GM19035 (cell line): ENCODE measurements around the gene PELI3.
"Not testable (repeated sequence)": the region's sequence is repeated elsewhere in the genome, so short reads cannot be mapped to it uniquely, and the experiment has no call there.

Experiments used
- ATAC-seq: cut with Tn5 transposase; IDR thresholded peaks from one replicate; pipeline ENCODE4 v1.9.1; 2021; ENCODE audit not compliant: unreplicated experiment

PELI3 gene, protein sequence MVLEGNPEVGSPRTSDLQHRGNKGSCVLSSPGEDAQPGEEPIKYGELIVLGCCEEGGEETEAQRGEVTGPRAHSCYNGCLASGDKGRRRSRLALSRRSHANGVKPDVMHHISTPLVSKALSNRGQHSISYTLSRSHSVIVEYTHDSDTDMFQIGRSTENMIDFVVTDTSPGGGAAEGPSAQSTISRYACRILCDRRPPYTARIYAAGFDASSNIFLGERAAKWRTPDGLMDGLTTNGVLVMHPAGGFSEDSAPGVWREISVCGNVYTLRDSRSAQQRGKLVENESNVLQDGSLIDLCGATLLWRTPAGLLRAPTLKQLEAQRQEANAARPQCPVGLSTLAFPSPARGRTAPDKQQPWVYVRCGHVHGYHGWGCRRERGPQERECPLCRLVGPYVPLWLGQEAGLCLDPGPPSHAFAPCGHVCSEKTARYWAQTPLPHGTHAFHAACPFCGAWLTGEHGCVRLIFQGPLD

DNA sequence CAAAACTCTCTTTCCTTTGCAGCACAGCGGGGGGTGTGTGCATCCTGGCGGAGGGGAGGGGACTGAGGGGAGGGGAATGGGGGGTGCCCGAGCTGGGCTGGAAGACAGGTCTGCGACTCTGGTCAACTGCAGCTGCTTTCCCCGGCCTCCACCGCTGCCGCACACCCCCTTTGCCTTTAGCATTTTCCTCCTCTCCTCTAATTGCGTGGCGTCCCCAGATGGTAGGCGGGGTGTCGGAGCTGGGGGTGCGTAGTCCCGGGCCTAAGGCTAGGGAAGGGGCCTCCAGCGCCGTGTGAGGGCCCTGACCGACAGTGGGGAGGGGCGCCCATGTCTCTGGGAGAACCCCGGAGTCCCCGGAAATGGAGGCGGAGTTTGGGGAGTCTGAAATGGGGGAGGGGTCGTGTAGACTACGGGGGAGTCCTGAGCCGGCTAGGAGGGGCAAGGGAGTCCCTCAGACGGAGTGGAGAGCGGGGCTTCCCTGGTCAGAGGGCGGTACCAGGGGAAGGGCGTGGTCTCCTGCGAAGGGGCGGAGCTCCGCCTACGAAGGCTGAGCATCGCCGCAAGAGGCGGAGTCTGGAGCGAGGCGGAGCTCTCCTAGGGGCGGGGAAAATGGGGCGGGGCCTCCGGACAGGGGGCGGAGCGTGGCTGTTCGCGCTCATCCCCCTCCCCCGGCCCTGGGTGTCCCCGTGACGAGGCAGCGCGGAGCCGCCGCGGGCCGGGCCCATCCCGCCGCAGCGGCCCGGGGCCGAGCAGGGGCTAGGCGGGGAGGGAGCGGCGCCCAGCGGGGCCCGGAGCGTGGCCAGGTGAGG, at the start of gene PELI3:
TSS of gene PELI3 (plus strand) at position 681 of the 809 bp plus-strand sequence. CDS start 1,224 bp downstream, outside the sequence.
- ATAC-seq = peak; percentile 84

DNA sequence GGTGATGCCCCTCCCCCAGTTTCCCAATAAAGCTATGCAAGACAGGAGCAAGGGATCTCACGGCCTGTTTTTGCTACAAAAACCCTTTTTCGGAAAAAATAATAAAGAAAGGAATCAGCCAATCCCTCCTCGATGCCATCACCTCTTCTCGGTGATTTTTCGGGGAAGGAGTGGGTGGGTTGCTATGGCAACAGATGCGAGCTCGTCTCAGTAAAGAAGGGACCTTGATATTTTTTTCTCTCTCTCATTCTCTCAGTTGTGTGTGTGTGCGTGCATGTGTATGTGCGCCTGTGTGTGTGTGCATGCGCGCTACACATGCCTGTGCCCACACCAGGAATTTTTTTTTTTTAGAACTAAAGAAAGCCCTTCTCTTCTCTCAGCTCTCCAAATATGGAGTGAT, 49.7 kb upstream of the PELI3 start:
- no peak for ATAC-seq

DNA sequence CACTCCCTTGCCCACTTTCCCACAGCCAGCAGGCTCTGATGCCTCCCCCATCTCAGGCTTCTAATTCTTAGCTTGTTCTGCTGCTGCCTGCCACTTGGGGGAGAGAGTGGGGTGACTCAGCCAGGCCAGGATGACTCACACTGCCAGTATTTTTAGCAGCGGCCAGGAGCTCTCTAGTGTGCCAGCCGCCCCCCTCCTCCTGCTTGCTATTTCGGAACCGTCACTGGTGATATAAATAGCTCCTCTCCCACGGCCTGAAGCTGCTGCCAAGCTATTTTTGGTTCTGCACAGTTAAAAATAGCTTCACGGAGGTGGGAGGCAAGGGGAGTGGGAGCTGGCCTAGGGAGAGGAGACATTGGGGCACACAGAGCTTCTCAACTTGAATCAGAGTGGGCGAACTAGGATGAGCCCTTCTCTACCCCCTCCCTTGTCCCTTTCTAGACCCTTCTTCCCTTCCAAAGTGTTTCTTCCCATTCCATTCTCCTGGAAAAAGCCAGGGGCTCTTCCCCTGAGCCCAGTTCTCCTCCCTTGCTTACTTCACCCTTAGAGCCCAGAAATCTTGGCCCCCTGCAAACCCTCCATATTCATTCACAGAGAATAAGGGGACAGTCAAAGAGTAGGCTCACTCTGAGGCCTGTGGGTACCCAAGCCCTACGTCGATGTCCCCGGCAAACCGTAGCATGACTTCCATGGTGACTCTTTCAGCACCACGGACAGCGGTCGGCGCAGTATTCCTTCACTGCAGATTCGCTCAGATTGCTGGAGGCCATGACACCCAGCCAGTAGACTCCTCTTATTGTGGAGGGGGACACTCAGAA, 48.3 kb upstream of the PELI3 start:
- no peak for ATAC-seq

DNA sequence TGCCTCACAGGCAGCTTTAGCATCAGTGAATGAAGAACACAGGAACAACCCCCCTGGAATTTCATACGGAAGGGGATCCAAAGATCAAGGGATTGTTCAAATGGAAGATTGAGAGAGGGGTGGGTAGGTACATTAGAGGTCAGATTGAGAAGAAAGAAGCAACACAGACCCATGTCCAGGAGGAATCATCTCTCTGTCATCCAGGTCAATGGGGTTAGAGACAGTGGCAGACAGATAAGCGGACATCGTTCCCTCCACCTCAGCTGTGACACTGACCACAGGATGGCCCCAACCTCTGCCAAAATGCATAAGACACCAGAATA, 47.8 kb upstream of the PELI3 start:
- ATAC-seq = no peak

DNA sequence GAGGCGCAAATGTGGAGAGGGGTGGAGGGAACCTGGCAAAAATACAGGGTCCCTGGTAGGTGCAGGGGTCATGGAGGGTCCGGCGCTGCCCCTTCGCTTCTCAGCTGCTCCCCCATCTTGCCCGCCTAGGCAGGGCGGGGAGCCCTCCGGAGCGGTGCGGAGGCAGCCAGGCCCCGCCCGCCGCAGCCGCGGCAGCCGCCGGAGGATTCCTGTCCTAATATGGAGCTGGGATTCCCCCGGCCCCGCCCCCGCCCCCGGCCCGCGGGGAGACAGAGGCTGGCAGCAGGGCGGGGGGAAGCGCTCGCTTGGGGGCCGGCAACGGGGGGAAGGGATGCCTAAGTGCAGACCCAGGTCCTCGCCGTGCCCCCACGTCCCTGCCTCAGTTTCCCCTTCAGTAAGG, 46.9 kb upstream of the PELI3 start:
- no peak for ATAC-seq

DNA sequence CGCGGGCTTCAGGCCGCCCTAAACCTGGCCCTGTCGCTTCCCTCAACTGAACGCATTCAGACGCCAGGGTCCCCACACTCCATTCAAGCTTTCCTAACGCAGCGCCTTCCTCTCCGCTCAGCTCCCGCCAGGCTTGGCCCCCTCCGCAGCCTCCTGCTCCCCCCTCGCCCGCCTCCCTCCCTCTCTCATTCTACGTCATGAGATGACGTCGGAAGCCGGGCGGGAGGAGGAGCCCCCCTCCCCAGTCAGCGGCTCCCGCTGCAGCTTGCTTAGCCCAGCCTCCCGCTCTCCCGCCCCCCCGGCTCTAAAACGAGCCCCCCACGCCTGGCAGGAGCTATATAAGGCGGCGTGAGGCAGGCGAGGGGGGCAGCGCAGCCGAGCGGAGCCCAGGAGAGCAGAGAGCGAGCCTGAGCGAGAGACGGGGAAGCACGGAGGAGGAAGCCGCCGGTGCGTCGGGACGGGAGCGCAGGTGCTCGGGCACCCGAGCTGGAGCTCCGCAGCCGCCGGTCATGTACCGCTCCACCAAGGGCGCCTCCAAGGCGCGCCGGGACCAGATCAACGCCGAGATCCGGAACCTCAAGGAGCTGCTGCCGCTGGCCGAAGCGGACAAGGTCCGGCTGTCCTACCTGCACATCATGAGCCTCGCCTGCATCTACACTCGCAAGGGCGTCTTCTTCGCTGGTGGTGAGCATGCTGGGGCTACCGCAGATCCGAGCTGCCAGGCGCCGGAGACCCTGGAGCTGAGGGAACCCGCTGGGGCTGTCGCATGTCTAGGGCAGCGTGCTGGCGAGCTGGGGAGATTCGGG, 45.8 kb upstream of the PELI3 start, which contains the start of gene NPAS4:
TSS of gene NPAS4 (plus strand) at position 365 of the 806 bp plus-strand sequence. CDS start at position 510, 145 bp downstream.
- no peak for ATAC-seq

DNA sequence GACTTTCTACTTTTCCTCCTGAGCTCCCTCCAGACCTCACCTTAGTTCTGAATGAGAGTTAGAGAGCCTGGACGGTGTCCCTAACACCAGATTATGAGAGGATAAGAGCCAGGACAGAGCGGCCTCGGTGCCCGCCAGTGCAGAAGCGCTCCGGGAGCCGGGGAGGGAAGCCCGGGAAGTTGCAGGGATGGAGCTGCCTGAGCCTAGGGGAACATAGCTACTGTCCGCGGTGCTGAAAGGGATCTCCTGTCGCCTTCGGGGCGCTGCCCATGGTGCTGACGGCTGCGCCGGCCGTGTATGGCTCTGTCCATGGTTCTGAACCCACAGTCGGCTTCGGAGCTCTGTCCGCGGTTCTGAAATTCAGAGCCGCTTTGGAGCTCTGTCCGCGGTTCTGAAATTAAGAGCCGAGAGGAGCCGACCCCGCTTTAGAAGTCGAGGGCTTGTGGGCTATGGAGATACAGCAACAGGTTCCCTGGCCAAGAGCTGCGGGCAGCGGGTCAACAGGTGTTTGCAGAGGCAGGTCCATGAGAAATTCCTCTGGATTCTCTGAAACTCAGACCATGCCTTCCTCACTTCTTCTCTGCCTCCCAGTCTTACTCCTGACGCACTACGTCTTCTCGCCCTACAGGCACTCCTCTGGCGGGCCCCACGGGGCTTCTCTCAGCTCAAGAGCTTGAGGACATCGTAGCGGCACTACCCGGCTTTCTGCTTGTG, 45.1 kb upstream of the PELI3 start:
- ATAC-seq = peak; percentile 62

DNA sequence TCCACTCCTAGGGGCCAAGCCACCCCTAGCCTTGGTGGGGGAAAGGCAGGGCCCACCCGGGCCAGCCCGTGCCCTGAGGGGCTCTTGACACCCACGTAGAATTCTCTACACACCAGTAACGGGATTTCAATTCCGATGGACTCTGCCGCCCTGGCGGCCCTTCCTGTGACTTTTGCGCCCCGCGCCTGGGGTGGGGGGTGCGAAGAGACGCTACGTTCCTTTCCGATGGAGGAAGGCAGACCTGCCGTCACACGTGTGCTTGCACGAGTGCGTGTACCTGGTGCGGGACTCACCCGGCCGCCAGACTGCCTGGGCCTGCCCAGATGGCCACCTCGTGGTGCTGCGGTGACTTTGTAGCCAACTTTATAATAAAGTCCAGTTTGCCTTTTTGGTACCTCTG, 40.4 kb upstream of the PELI3 start:
- no peak for ATAC-seq

DNA sequence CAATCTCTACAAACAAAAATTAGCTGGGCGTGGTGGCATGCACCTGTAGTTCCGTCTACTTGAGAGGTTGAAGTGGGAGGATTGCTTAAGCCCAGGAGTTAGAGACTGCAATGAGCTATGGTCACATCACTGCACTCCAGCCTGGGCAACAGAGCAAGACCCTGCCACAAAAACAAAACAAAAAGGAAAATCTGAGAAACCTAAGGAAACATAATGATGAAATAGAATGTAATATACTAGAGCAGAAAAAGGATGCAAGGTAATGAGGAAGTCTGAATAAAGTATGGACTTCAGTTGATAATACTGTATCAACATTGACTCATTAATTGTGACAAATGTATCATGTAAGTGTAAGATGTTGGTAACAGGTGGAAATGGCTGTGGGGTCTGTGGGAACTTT, 37.8 kb upstream of the PELI3 start:
- ATAC-seq = no peak

DNA sequence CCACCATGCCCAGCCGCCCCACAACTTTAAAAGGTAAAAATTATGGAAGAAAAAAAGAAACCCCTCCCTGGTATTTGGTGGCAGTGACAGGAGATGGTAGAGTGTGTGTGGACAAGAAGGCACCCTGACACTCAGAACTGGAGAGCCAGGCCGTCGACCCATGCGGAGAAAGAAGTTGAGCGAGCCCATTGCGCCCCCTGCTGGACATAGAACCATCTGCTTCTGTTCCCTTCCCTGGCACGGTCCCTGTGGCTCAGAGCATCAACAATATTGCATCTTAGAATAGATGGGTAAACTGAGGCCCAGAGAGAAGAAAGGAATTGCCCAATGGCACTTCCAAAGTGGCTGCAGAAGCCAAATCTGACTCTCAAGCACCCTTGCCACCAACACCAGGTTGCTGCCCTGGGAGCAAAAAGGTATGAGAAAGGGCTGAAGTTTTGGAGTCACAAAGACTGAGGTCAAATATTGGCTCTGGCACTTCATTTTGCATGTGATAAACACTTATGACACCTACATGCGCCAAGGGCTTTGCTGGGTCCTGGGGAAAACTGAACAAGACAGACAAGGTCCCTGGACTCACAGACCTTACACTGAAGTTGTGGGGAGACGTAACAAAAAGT, 36.6 kb upstream of the PELI3 start:
- no peak for ATAC-seq

DNA sequence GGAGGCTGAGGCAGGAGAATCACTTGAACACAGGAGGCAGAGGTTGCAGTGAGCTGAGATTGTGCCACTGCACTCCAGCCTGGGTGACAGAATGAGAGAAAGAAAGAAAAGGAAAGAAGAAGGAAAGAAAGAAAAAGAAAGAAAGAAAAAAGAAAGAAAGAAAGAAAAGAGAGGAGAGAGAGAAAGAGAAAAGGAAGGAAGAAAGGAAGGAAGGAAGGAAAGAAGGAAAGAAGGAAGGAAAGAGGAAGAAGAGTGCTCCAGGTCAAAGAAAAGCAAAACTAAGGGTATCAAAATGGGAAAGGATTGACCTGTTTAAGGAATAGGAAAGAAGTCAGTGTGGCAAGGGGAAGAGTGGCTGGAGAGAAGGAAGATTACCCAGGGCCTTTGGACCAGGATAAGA, 35.4 kb upstream of the PELI3 start:
- not testable (repeated sequence) for ATAC-seq

DNA sequence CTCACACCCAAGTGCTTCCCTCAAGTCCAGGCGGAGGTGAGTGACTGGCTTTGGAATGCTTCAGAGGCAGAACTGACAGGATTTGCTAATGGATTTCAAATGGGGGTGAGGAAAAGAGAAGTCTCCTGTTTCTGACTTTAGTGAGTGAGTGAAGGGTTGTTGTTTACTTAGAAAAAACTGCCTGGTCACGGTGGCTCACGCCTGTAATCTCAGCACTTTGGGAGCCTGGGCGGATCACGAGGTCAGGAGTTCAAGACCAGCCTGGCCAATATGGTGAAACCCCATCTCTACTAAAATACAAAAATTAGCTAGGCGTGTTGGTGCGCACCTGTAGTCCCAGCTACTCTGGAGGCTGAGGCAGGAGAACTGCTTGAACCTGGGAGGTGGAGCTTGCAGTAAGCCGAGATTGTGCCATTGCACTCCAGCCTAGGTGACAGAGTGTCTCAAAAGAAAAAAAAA, 34.8 kb upstream of the PELI3 start:
- ATAC-seq = not testable (repeated sequence)

DNA sequence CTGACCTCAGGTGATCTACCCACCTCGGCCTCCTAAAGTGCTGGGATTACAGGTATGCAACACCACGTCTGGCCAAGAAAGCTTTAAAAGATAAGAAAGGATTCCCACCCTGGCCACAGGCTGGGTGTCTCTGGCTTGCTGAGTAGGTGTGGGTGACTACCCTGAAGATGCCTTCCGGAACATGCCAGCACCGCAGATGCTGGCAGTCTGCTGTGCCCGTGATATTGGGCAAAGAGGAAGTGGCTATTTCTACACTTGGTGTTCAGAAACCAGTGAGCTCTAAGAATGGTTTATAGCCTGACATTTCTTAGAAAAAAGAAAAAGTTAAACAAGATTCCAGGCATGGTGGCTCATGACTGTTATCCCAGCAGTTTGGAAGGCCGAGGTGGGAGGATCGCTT, 34.1 kb upstream of the PELI3 start:
- no peak for ATAC-seq

DNA sequence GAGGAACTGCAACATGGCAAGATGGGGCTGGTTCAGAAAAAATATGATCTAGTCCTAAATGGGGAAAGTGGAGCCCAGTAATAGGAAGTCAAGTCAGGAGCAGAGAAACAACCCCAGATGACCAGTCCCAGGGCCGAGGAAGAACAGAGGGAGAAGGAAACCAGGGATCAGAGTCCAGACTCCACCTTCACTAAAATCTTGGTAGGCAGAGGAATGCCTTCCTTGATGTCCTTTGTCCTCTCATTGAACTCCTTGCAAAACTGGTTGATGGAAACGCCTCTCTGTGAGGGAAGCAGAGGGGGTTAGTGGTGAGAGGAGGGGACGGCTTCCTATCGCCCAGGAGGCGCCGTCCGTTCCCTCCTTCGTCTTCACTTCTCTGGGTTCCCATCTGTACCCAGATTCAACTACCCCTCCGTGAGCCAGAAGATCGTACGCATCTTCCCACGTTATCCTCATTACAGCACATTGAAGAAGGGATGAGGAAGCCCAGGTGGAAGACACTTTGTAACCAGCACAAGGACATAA, 28.7 kb upstream of the PELI3 start:
- no peak for ATAC-seq

DNA sequence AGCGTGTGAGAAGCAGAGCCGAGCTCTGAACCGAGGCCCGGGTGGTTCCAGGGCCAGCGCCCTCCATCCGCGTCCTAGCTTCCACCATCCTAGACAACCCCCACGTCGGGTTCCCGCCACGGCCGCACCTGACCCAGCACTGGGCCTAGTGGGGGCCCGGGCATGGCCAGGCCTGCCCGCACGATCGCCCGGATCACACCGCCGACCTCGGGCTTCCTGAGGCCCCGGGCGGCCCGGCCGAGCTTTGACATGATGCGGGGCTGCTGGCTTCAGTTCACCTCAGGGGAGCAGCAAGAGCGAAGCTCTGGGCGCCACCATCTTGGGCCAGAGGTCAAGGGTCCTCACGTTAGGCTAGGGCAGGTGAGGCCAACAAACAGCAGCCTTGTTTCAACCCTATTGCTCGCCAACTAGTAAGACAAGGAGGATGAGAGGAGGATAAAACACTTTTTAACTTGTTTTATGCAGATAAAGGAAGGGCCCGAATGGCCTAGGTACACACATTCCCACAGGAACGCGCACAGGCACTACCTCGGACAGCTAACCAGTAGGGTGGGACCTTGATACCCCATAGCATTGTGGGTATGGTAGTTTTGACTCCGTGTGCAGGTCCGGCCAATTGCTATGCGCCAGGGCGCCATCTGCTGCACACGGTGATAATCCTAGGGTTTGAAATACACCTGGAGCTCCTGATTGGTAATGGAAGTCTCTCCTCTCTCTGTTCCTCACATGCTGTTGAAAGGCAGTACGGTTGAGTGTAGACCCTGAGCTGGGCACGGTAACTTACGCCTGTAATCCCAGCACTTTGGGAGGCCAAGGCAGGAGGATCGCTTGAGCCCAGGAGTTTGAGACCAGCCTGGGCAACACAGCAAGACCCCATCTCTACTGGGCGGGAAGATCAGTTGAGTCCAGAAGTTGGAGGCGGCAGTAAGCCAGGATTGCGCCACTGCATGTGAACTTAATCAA, 27.9 kb upstream of the PELI3 start, which contains the start of gene MRPL11:
TSS of gene MRPL11 (minus strand) at position 345 of the 963 bp plus-strand sequence. CDS start at position 251, 94 bp downstream.
- peak; percentile 93 for ATAC-seq

DNA sequence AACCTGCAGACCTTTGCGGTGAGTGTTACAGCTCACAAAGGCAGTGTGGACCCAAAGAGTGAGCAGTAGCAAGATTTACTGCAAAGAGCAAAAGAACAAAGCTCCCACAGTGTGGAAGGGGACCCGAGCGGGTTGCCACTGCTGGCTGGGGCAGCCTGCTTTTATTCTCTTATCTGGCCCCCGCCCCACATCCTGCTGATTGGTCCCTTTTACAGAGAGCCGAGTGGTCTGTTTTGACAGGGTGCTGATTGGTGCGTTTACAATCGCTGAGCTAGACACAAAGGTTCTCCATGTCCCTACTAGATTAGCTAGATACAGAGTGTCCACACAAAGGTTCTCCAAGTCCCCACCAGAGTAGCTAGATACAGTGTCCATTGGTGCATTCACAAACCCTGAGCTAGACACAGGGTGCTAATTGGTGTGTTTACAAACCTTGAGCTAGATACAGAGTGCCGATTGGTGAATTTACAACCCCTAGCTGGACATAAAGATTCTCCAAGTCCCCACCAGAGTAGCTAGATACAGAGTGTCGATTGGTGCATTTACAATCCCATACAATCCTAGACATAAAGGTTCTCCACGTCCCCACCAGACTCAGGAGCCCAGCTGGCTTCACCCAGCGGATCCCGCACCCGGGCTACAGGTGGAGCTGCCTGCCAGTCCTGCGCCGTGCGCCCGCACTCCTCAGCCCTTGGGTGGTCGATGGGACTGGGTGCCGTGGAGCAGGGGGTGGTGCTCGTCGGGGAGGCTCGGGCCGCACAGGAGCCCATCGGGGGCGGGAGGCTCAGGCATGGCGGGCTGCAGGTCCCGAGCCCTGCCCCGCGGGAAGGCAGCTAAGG, 26.4 kb upstream of the PELI3 start:
- not testable (repeated sequence) for ATAC-seq

DNA sequence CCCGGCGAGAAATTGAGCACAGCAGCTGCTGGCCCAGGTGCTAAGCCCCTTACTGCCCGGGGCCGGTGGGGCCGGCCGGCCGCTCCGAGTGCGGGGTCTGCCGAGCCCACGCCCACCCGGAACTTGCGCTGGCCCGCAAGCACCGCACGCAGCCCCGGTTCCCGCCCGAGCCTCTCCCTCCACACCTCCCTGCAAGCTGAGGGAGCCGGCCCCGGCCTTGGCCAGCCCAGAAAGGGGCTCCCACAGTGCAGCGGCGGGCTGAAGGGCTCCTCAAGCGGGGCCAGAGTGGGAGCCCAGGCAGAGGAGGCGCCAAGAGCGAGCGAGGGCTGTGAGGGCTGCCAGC, 25.8 kb upstream of the PELI3 start:
- ATAC-seq = not testable (repeated sequence)
